Fibroblast of lung (primary cell): ENCODE results near the gene ESPN.
A peak's percentile ranks its signal among the peaks of the same experiment; 100 is the strongest.

Experiments used
- CTCF ChIP-seq, 2 donors: IDR thresholded peaks in 1 of 2; conservative IDR thresholded peaks in 1 of 2; 1 replicate in 1 of 2; 2 replicates in 1 of 2; pipeline ENCODE4 v1.5.1; 2011 to 2012; ENCODE audit warnings: low read length in 2 of 2, control low read depth in 1 of 2, inconsistent platforms in 1 of 2, low read depth in 1 of 2, mild to moderate bottlenecking in 1 of 2
- EZH2 ChIP-seq: IDR thresholded peaks from 2 replicates; pipeline ENCODE4 v1.5.1; 2012; ENCODE audit warnings: low read length, control low read depth, mild to moderate bottlenecking; ENCODE audit errors: missing control alignments

GRCh38 chr1:6475381-6476133 lies 51.0 kb downstream of the ESPN start:
- peak; percentile 77 to 83 for TF ChIP-seq CTCF (conservative IDR thresholded peaks at IDR 0.05 in 1 of 2, IDR thresholded peaks at IDR 0.05 in 1 of 2; ENCODE audit: low read depth in 1 of 2, low read length in 2 of 2)
- no peak for TF ChIP-seq EZH2
